ENCODE results near the gene ABCB4. TPM values are rescaled to one million over a fixed set of nuclear protein-coding genes. Genes with fewer than 3 reads are reported as not detected.

ABCB4 gene
- total RNA-seq, result 2.1 to 2.3 TPM (median 2.3 TPM) in 3 replicates

- H3K36me3 Mint-ChIP-seq, result no peaks in the 10 kb centered on the region
- H3K9me3 Mint-ChIP-seq, result no peaks in the 10 kb centered on the region
- DNase-seq (ENCODE audit: low spot score in 2 of 2, unreplicated experiment in 2 of 2), result peak in 1 of 2 experiments; percentile 40
- no peak within 1 kb of the TSS for H3K27ac Mint-ChIP-seq
- H3K27me3 Mint-ChIP-seq (ENCODE audit: low read depth), result peaks cover 27% of the 10 kb centered on the region
- no peak for TF ChIP-seq CTCF (IDR thresholded peaks at IDR 0.05; ENCODE audit: unreplicated experiment)
- H3K4me3 Mint-ChIP-seq, result peak within 1 kb of the TSS; percentile 64
- H3K4me1 Mint-ChIP-seq, result peaks cover 10% of the 10 kb centered on the region
Observed at GRCh38 chr7:87475359-87476178, at the start of gene ABCB4. Gene ABCB4 (minus strand): TSS chr7:87475680. CDS start chr7:87475465, 215 bp downstream.

- Mint-ChIP-seq H3K27me3 (ENCODE audit: low read depth) (no peaks in the 10 kb centered on the region), H3K36me3 (no peaks in the 10 kb centered on the region), H3K4me3 (no peak overlapping the region), H3K9me3 (no peaks in the 10 kb centered on the region), H3K27ac (no peak overlapping the region), H3K4me1 (no peaks in the 10 kb centered on the region)
- no peak for DNase-seq (ENCODE audit: low spot score in 2 of 2, unreplicated experiment in 2 of 2)
- no peak for TF ChIP-seq CTCF (IDR thresholded peaks at IDR 0.05; ENCODE audit: unreplicated experiment)
Observed at GRCh38 chr7:87518735-87519134, 43.3 kb upstream of the ABCB4 start.

DNA sequence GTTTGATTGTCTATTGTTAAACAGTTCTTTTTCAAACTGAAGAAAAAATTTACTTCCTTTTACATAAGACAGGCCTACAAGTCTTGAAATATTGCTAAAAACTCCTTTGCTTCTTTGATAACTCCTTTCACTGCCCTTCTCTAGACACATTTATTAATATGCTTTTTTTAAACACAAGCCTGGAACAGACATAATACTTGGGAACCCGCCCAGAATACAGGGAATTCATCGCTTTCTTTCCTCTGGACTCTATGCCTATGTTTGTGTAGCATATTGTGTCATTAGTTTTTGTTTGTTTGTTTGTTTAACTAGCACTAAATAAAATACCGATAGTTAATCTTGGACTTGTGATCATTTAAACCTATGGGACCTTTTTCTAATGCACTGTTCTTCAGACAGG is 42.4 kb upstream of the ABCB4 start:
- no peak for DNase-seq (ENCODE audit: low spot score in 2 of 2, unreplicated experiment in 2 of 2)
- H3K27me3 Mint-ChIP-seq (ENCODE audit: low read depth), result no peaks in the 10 kb centered on the region
- no peaks in the 10 kb centered on the region for H3K4me1 Mint-ChIP-seq
- no peaks in the 10 kb centered on the region for H3K9me3 Mint-ChIP-seq
- TF ChIP-seq CTCF (IDR thresholded peaks at IDR 0.05; ENCODE audit: unreplicated experiment), result no peak
- H3K36me3 Mint-ChIP-seq, result no peaks in the 10 kb centered on the region
- no peak overlapping the region for H3K4me3 Mint-ChIP-seq
- no peak overlapping the region for H3K27ac Mint-ChIP-seq

DNA sequence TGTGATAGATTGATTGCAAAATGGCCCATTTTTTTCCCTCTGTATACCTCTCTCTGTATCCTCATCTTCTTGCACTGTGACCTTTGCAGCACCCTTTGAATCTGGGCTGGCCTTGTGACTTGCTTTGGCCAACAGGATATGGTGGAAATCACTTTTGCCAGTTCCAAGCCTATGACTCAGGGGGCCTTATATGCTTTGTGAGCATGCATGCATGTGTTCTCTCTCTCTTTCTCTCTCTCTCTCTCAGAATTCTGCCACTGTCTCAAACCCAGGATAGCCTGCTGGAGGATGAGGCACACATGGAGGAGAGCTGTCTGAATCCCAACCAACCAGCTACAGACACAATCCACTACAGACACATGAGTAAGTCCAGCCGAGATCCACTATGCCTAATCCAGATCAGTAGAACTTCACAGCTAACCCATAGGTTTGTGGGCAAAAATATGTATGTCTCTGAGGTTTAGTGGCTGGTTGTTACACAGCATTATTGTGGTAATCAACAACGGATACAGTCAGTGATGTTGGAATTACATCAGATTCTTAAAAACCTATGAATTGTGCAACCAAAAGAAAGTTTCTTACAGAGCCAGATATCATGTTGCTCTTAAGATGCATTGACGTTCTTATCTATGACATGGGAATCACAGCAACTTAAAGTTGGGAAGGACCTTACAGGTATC is 41.8 kb upstream of the ABCB4 start:
- H3K9me3 Mint-ChIP-seq, result no peaks in the 10 kb centered on the region
- H3K36me3 Mint-ChIP-seq, result no peaks in the 10 kb centered on the region
- no peaks in the 10 kb centered on the region for H3K4me1 Mint-ChIP-seq
- TF ChIP-seq CTCF (IDR thresholded peaks at IDR 0.05; ENCODE audit: unreplicated experiment), result no peak
- DNase-seq (ENCODE audit: low spot score in 2 of 2, unreplicated experiment in 2 of 2), result no peak
- H3K27ac Mint-ChIP-seq, result no peak overlapping the region
- H3K4me3 Mint-ChIP-seq, result no peak overlapping the region
- no peaks in the 10 kb centered on the region for H3K27me3 Mint-ChIP-seq (ENCODE audit: low read depth)

- H3K9me3 Mint-ChIP-seq, result no peaks in the 10 kb centered on the region
Observed at GRCh38 chr7:87513735-87514335, 38.4 kb upstream of the ABCB4 start.

More at GRCh38 chr7:87513735-87514335, 38.4 kb upstream of the ABCB4 start:
- Mint-ChIP-seq H3K27me3 (ENCODE audit: low read depth) (no peaks in the 10 kb centered on the region), H3K4me1 (no peaks in the 10 kb centered on the region), H3K4me3 (no peak overlapping the region), H3K27ac (no peak overlapping the region), H3K36me3 (no peaks in the 10 kb centered on the region)
- no peak for DNase-seq (ENCODE audit: low spot score in 2 of 2, unreplicated experiment in 2 of 2)
- no peak for TF ChIP-seq CTCF (IDR thresholded peaks at IDR 0.05; ENCODE audit: unreplicated experiment)
